ENCODE results near the gene HTRA3.

DNA sequence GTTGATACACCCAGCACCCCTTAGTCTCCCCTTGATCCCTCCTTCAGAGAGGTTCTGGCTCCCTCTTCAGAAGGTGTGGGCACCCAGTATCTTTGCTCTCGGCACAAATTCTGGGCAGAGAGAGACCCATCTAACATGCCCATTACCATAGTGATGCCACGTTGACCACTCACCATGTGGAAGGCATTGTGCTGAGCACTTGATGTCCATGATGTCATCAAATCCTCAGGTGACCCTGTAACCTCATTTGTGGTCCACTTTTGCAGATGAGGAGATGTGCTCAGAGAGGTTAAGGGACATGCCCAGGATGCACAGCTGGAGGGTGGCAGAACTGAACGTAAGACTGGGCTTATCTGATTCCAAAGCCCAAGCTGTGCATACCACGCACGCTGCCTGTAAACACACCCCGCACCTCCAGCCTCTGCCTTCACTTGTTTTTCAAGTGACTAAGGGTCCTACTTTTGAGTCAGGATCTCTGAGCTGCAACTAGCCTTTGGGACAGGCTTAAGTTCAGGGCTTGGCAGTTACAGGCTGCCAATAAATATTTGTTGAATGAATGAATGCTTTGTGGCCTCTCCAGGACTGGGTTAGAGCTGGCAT is 55.2 kb downstream of the HTRA3 start:
- TF ChIP-seq GABPA (IDR thresholded peaks at IDR 0.05; ENCODE audit: borderline replicate concordance, insufficient read depth, low read length): no peak
- no peak for TF ChIP-seq ZNF274 (IDR thresholded peaks at IDR 0.05; ENCODE audit: borderline replicate concordance, extremely low read depth, low read length)
- TF ChIP-seq EZH2 (IDR thresholded peaks at IDR 0.05; ENCODE audit: low read depth, low read length, severe bottlenecking): no peak
- TF ChIP-seq CTCF (IDR thresholded peaks at IDR 0.05; ENCODE audit: control extremely low read depth in 1 of 3, insufficient read depth in 1 of 3, low read depth in 1 of 3, low read length in 3 of 3): no peak

Measured in H1 (cell line).